Measurements from ENCODE around the gene ZBTB21.
"Not testable (repeated sequence)": the region's sequence is repeated elsewhere in the genome, so short reads cannot be mapped to it uniquely, and the experiment has no call there.

- not testable (repeated sequence) for TF ChIP-seq CTCF (IDR thresholded peaks at IDR 0.05); POLR2A (IDR thresholded peaks at IDR 0.05; ENCODE audit: low read depth); EP300 (IDR thresholded peaks at IDR 0.05)
These were observed 60.5 kb downstream of the ZBTB21 start for GRCh38 chr21:41949631-41950030.

Measured in esophagus muscularis mucosa (tissue), 4 donors.